ENCODE measurements around the gene ZNF627.

Gene ZNF627

GRCh38 chr19:11578258-11579142 is 18.8 kb upstream of the ZNF627 start:
- peak overlapping the region; percentile 73 for H3K4me3 ChIP-seq (ENCODE audit: low read depth, low read length)
- no peak for TF ChIP-seq CTCF (IDR thresholded peaks at IDR 0.05; ENCODE audit: low read depth, low read length, missing control alignments)
- DNase-seq (ENCODE audit: low read depth): no peak

- H3K4me3 ChIP-seq (ENCODE audit: low read depth, low read length): no peak overlapping the region
- no peak for TF ChIP-seq CTCF (IDR thresholded peaks at IDR 0.05; ENCODE audit: low read depth, low read length, missing control alignments)
- no peak for DNase-seq (ENCODE audit: low read depth)
Measured at GRCh38 chr19:11580116-11580515, 17.2 kb upstream of the ZNF627 start.

GRCh38 chr19:11581740-11582139 is 15.5 kb upstream of the ZNF627 start:
- H3K4me3 ChIP-seq (ENCODE audit: low read depth, low read length): no peak overlapping the region; the same call in none of the 2 replicates
- no peak for TF ChIP-seq CTCF (IDR thresholded peaks at IDR 0.05; ENCODE audit: low read depth, low read length, missing control alignments)
- peak; percentile 96 for DNase-seq (ENCODE audit: low read depth)

- no peak for TF ChIP-seq CTCF (IDR thresholded peaks at IDR 0.05; ENCODE audit: low read depth, low read length, missing control alignments)
- no peak for DNase-seq (ENCODE audit: low read depth)
- no peak overlapping the region for H3K4me3 ChIP-seq (ENCODE audit: low read depth, low read length)
Measured at GRCh38 chr19:11586331-11586730, 11.0 kb upstream of the ZNF627 start.

- TF ChIP-seq CTCF (IDR thresholded peaks at IDR 0.05; ENCODE audit: low read depth, low read length, missing control alignments): peak; percentile 95
- no peak overlapping the region for H3K4me3 ChIP-seq (ENCODE audit: low read depth, low read length)
- DNase-seq (ENCODE audit: low read depth): no peak
Measured at GRCh38 chr19:11587302-11587974, 9.8 kb upstream of the ZNF627 start.

GRCh38 chr19:11587975-11588631 is 9.2 kb upstream of the ZNF627 start:
- no peak overlapping the region for H3K4me3 ChIP-seq (ENCODE audit: low read depth, low read length)
- no peak for DNase-seq (ENCODE audit: low read depth)
- TF ChIP-seq CTCF (IDR thresholded peaks at IDR 0.05; ENCODE audit: low read depth, low read length, missing control alignments): no peak
